HG03571 (cell line): Measurements from ENCODE around the gene EIF2S2.

Source experiments
- ATAC-seq: cut with Tn5 transposase; IDR thresholded peaks from one replicate; pipeline ENCODE4 v1.9.1; 2021; ENCODE audit not compliant: unreplicated experiment

Gene EIF2S2

GRCh38 chr20:34065260-34065659, 46.8 kb downstream of the EIF2S2 start:
- no peak for ATAC-seq

GRCh38 chr20:34064286-34064685, 47.8 kb downstream of the EIF2S2 start:
- ATAC-seq = no peak

- no peak for ATAC-seq
Measured at GRCh38 chr20:34062570-34063482, 49.2 kb downstream of the EIF2S2 start.

- no peak for ATAC-seq
Measured at GRCh38 chr20:34061695-34062094, 50.3 kb downstream of the EIF2S2 start.

GRCh38 chr20:34060970-34061369, 51.1 kb downstream of the EIF2S2 start:
- no peak for ATAC-seq

- no peak for ATAC-seq
Measured at GRCh38 chr20:34058831-34059230, 53.2 kb downstream of the EIF2S2 start.

GRCh38 chr20:34055290-34055689, 56.8 kb downstream of the EIF2S2 start:
- ATAC-seq = no peak

- no peak for ATAC-seq
Measured at GRCh38 chr20:34052414-34052813, 59.6 kb downstream of the EIF2S2 start.

- no peak for ATAC-seq
Measured at GRCh38 chr20:34049897-34050695, 61.9 kb downstream of the EIF2S2 start.

- no peak for ATAC-seq
Measured at GRCh38 chr20:34049389-34049788, 62.7 kb downstream of the EIF2S2 start.

- ATAC-seq = no peak
Measured at GRCh38 chr20:34047917-34048316, 64.1 kb downstream of the EIF2S2 start.

- ATAC-seq = no peak
Measured at GRCh38 chr20:34047010-34047687, 64.9 kb downstream of the EIF2S2 start.

- ATAC-seq = no peak
Measured at GRCh38 chr20:34045930-34046725, 65.9 kb downstream of the EIF2S2 start.

GRCh38 chr20:34045294-34045693, 66.7 kb downstream of the EIF2S2 start:
- no peak for ATAC-seq

GRCh38 chr20:34043025-34043424, 69.0 kb downstream of the EIF2S2 start:
- ATAC-seq = no peak

GRCh38 chr20:34042262-34042661, 69.8 kb downstream of the EIF2S2 start:
- no peak for ATAC-seq

- no peak for ATAC-seq
Measured at GRCh38 chr20:34041226-34041625, 70.8 kb downstream of the EIF2S2 start.

- no peak for ATAC-seq
Measured at GRCh38 chr20:34040300-34040995, 71.6 kb downstream of the EIF2S2 start.
